Stimulated activated CD8-positive, alpha-beta memory T cell treated with anti-CD3 and anti-CD28 coated beads, Interleukin-7, amount 100 ng/mL, for 24 hours (primary cell): Measurements from ENCODE around the gene CEP131.

Source experiments
- DNase-seq: peaks from one replicate; pipeline ENCODE4 v3.0.0-alpha.2; 2020; ENCODE audit warnings: low read depth

CEP131 gene

GRCh38 chr17:81223762-81224130 is 981 bp upstream of the CEP131 start:
- DNase-seq: no peak

GRCh38 chr17:81222620-81222905 is 202 bp downstream of the CEP131 start:
- DNase-seq: no peak

- no peak for DNase-seq
Measured at GRCh38 chr17:81221842-81222619, 734 bp downstream of the CEP131 start.

GRCh38 chr17:81221371-81221841 is 1.4 kb downstream of the CEP131 start:
- DNase-seq: no peak

- no peak for DNase-seq
Measured at GRCh38 chr17:81219476-81220180, 3.1 kb downstream of the CEP131 start.

GRCh38 chr17:81218991-81219390 is 3.8 kb downstream of the CEP131 start:
- no peak for DNase-seq

- DNase-seq: no peak
Measured at GRCh38 chr17:81218459-81218858, 4.3 kb downstream of the CEP131 start.

GRCh38 chr17:81217491-81217890 is 5.3 kb downstream of the CEP131 start:
- DNase-seq: no peak

GRCh38 chr17:81213978-81214377 is 8.8 kb downstream of the CEP131 start:
- DNase-seq: no peak

- DNase-seq: no peak
Measured at GRCh38 chr17:81212365-81212764, 10.4 kb downstream of the CEP131 start.

- DNase-seq: no peak
Measured at GRCh38 chr17:81210868-81211267, 11.9 kb downstream of the CEP131 start.

- DNase-seq: no peak
Measured at GRCh38 chr17:81210466-81210865, 12.3 kb downstream of the CEP131 start.

GRCh38 chr17:81209141-81209540 is 13.6 kb downstream of the CEP131 start:
- no peak for DNase-seq

- no peak for DNase-seq
Measured at GRCh38 chr17:81208651-81209050, 14.1 kb downstream of the CEP131 start.

- DNase-seq: no peak
Measured at GRCh38 chr17:81207610-81208581, 14.9 kb downstream of the CEP131 start.

- DNase-seq: no peak
Measured at GRCh38 chr17:81206657-81207056, 16.1 kb downstream of the CEP131 start.

- no peak for DNase-seq
Measured at GRCh38 chr17:81206166-81206565, 16.6 kb downstream of the CEP131 start.

GRCh38 chr17:81204578-81204977 is 18.2 kb downstream of the CEP131 start:
- DNase-seq: no peak

GRCh38 chr17:81203136-81203535 is 19.6 kb downstream of the CEP131 start:
- DNase-seq: no peak

GRCh38 chr17:81202318-81202717 is 20.4 kb downstream of the CEP131 start:
- no peak for DNase-seq

GRCh38 chr17:81200695-81201580 is 21.8 kb downstream of the CEP131 start:
- DNase-seq: no peak

- no peak for DNase-seq
Measured at GRCh38 chr17:81200201-81200600, 22.6 kb downstream of the CEP131 start.
